H1 (cell line): ENCODE data around the gene COL16A1. TPM values are rescaled to one million over a fixed set of nuclear protein-coding genes. Genes with fewer than 3 reads are reported as not detected.

ENCODE experiments used
- HDAC6 ChIP-seq: IDR thresholded peaks from one replicate; pipeline ENCODE4 v1.7.1; 2012; ENCODE audit warnings: low read depth, mild to moderate bottlenecking, inconsistent platforms, low read length, moderate library complexity
- SP1 ChIP-seq: IDR thresholded peaks from 2 replicates; pipeline ENCODE4 v1.6.1; 2011; ENCODE audit warnings: low read depth, low read length
- SP4 ChIP-seq: IDR thresholded peaks from 2 replicates; pipeline ENCODE4 v1.6.1; 2012; ENCODE audit warnings: low read length, inconsistent platforms
- polyA plus RNA-seq, 7 experiments: library from polyadenylated mRNA; depleted of rRNA in 3 of 7; stranded (reverse) in 5 of 7; unstranded in 2 of 7; fragments of >200 nt in 5 of 7; fragments of 200-250 nt in 2 of 7; gene quantifications; 1 replicate in 5 of 7; 2 replicates in 1 of 7; 4 replicates in 1 of 7; pipeline versions ENCODE4 v1.2.1 to v1.2.3, GENCODE V29; 2011 to 2013; ENCODE audit warnings: missing spikeins in 2 of 7, mixed read lengths in 2 of 7
- total RNA-seq: library from RNA; stranded (reverse); fragmentation: NEBNext Ultra II Directional; extraction: Animal tissue kit (Norgen Biotek cat#: 25700); gene quantifications from 2 replicates; pipeline ENCODE4 v1.2.1, GENCODE V29; 2021
- TF ChIP-seq, protein P1 (sequence below): IDR thresholded peaks from 2 replicates; pipeline ENCODE4 v1.6.1; 2012; ENCODE audit warnings: inconsistent platforms

Gene COL16A1
- total and polyA plus RNA-seq, 2 of the 8 experiments (the other 6 are each of a cell fraction or from before 2014, with no cell fraction given) = 2.0 to 10.5 TPM

DNA sequence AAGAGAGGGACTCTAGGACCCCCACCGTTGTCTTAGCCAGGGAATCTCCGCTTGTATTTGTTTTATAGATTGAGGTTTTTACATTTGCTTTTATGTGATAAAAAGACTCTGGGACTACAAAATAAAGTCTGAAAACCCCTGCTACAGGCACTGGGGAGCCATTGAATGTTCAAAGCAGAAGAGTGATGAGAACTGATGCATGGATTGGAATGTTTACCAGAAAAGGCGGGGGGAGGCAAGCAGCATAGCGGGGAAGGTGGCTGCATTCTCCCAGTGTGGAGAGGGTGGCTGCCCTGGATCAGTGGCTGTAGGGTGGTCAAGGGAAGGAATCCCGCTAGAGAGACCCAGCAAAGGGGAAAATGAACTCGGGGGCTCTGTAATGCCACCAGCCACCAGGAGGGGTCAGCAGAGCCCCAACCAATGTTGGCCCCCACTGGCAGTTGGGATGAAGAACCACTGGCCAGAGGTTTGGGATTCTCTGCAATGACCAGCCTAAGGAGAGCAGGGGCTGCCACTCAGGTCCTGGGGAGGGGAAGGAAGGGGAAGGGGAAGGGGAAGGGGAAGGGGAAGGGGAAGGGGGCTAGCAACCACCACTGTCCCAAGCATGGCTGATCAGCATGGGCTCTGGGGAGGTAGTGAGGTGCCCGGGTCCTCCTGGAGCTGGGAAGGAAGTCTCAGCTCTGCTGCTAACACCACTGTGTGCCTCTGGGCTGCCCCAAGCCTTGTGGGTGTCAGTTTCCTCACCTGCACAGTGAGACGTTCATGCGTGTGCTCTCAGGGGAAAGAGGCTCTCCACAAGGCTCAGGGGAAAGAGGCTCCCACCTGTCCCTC is 40.0 kb downstream of the COL16A1 start (continued):
- TF ChIP-seq, protein P1, sequence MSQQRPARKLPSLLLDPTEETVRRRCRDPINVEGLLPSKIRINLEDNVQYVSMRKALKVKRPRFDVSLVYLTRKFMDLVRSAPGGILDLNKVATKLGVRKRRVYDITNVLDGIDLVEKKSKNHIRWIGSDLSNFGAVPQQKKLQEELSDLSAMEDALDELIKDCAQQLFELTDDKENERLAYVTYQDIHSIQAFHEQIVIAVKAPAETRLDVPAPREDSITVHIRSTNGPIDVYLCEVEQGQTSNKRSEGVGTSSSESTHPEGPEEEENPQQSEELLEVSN = no peak
- TF ChIP-seq SP4 (no peak), SP1 (0 out of 2 replicates have a peak, but pooled peaks have one; percentile 24), HDAC6 (no peak)
